AG09309 (cell line): Measurements from ENCODE around the gene DENND5A.
"Not testable (repeated sequence)": the region's sequence is repeated elsewhere in the genome, so short reads cannot be mapped to it uniquely, and the experiment has no call there.

Experiments
- DNase-seq: peaks from one replicate; pipeline ENCODE4 v3.0.0-alpha.2; 2010; ENCODE audit warnings: low read depth
- H3K4me3 ChIP-seq: 2 replicates; pipeline ENCODE4 v1.5.1; 2011; ENCODE audit warnings: mild to moderate bottlenecking, low read depth, low read length, moderate library complexity; ENCODE audit not compliant: control insufficient read depth
- CTCF ChIP-seq: IDR thresholded peaks from 2 replicates; pipeline ENCODE4 v1.5.1; 2011; ENCODE audit warnings: mild to moderate bottlenecking, low read depth, low read length, inconsistent platforms; ENCODE audit not compliant: insufficient read depth, control insufficient read depth; ENCODE audit errors: missing control alignments

The DENND5A gene

GRCh38 chr11:9251311-9251710 is 13.8 kb downstream of the DENND5A start:
- no peak for TF ChIP-seq CTCF
- no peak overlapping the region for H3K4me3 ChIP-seq
- no peak for DNase-seq

DNA sequence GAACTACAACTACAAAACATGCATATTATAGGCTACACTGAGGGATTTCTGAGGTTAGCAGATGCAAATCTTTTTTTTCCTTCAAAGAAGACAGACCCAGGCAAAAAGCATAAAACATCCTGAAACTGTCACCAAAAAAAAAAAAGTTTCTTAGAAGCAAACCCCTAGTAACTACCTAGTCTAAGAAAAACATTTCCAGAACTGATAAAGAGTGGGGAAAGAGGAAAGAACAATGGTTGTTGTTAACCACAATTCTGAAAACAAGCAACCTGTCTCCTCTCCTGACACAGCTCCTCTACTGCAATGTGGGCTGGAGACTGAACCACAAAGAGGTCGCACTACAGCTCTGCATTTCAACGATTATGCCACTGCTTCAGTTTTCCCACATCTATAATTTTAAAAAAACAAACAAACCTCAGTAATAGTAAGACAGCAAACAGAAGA is 15.0 kb downstream of the DENND5A start:
- H3K4me3 ChIP-seq = no peak overlapping the region
- no peak for TF ChIP-seq CTCF
- DNase-seq = no peak

GRCh38 chr11:9249252-9249651 is 15.9 kb downstream of the DENND5A start:
- TF ChIP-seq CTCF = no peak
- no peak for DNase-seq
- H3K4me3 ChIP-seq = no peak overlapping the region

- H3K4me3 ChIP-seq = no peak overlapping the region
- no peak for DNase-seq
- TF ChIP-seq CTCF = no peak
Observed at GRCh38 chr11:9247863-9248262, 17.3 kb downstream of the DENND5A start.

DNA sequence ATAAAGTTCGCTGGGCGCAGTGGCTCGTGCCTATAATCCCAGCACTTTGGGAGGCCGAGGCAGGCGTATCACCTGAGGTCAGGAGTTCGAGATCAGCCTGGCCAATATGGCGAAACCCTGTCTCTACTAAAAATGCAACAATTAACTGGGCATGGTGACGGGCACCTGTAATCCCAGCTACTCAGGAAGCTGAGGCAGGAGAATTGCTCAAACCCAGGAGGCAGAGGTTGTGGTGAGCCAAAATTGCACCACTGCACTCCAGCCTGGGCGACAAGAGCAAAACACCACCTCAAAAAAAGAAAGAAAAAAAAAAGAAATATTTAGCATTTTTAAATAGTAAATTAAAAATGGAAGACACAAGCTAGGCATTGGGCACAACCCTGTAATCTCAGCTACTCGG is 28.9 kb downstream of the DENND5A start:
- not testable (repeated sequence) for DNase-seq

GRCh38 chr11:9232482-9232881 is 32.7 kb downstream of the DENND5A start:
- DNase-seq = no peak
- TF ChIP-seq CTCF = no peak
- H3K4me3 ChIP-seq = no peak overlapping the region

More for the DNA sequence above, 28.9 kb downstream of the DENND5A start:
- not testable (repeated sequence) for H3K4me3 ChIP-seq

DNA sequence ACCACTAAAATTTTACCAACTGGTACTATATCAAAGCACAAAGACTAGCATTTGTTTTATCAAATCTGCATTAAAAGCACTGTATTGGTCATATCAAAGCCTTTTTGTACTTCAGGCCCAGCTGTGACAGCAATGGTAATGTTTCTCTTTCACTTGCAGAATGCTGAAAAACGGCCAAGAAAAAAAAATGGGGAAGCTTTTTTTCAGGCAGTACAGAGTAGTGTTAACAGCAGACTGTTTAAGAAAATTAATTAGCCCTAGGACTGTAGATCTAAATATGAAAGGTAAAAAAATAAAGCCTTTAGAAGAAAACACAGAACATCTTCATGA is 33.3 kb downstream of the DENND5A start:
- no peak for DNase-seq
- H3K4me3 ChIP-seq = no peak overlapping the region
- TF ChIP-seq CTCF = no peak
